Lung (tissue), 12 donors: Measurements from ENCODE around the gene PCBP4. TPM values are rescaled to one million over a fixed set of nuclear protein-coding genes. Genes with fewer than 3 reads are reported as not detected.

Source experiments
- ATAC-seq: fragments of 200-7000 bp; cut with Tn5 transposase; one replicate; pipeline ENCODE4 v1.9.1; 2020; ENCODE audit warnings: moderate number of reproducible peaks; ENCODE audit not compliant: insufficient read depth, low FRiP score
- DNase-seq, 3 donors: peaks; one replicate each; pipeline ENCODE4 v3.0.0-alpha.2; 2013 to 2017
- H3K27ac ChIP-seq, 2 donors: one replicate each; pipeline ENCODE4 v1.5.1; 2013; ENCODE audit warnings: mild to moderate bottlenecking in 2 of 2, moderate library complexity in 2 of 2, control low read depth in 1 of 2, inconsistent platforms in 1 of 2, low read depth in 1 of 2, low read length in 1 of 2
- H3K27me3 ChIP-seq, 3 donors: one replicate each; pipeline ENCODE4 v1.5.1; 2013; ENCODE audit warnings: low read length in 2 of 3; ENCODE audit not compliant: control insufficient read depth in 3 of 3, insufficient read depth in 3 of 3
- H3K36me3 ChIP-seq, 4 donors: one replicate each; pipeline ENCODE4 v1.5.1; 2013; ENCODE audit warnings: low read length in 4 of 4, mild to moderate bottlenecking in 1 of 4, moderate library complexity in 1 of 4; ENCODE audit not compliant: control insufficient read depth in 4 of 4, insufficient read depth in 4 of 4
- H3K4me1 ChIP-seq, 5 donors: one replicate each; pipeline ENCODE4 v1.5.1; 2013; ENCODE audit warnings: low read length in 5 of 5, mild to moderate bottlenecking in 2 of 5, moderate library complexity in 1 of 5; ENCODE audit not compliant: control insufficient read depth in 5 of 5, insufficient read depth in 5 of 5
- H3K4me3 ChIP-seq: one replicate; pipeline ENCODE4 v1.5.1; 2013; ENCODE audit warnings: mild to moderate bottlenecking, control low read depth, moderate library complexity
- H3K9ac ChIP-seq, 2 donors: one replicate each; pipeline ENCODE4 v1.5.1; 2013; ENCODE audit warnings: low read length in 2 of 2, control low read depth in 1 of 2; ENCODE audit not compliant: insufficient read depth in 1 of 2
- H3K9me3 ChIP-seq, 4 donors: one replicate each; pipeline ENCODE4 v1.5.1; 2013; ENCODE audit warnings: low read length in 3 of 4, mild to moderate bottlenecking in 1 of 4, moderate library complexity in 1 of 4; ENCODE audit not compliant: control insufficient read depth in 4 of 4, insufficient read depth in 3 of 4
- CTCF ChIP-seq: IDR thresholded peaks from 2 replicates; pipeline ENCODE4 v1.5.1; 2012; ENCODE audit warnings: mild to moderate bottlenecking; ENCODE audit errors: control extremely low read depth, extremely low read depth
- WGBS, 2 donors: extraction: QIAGEN DNeasy Blood & Tissue Kit; methylation state at CpG; one replicate each; pipeline ENCODE4 v1.1.7; 2013; 5-methylcytosine and 5-hydroxymethylcytosine counted together
- polyA plus RNA-seq, 2 donors: library from polyadenylated mRNA; stranded (reverse); fragments of 200-250 nt; gene quantifications; one replicate each; pipeline ENCODE4 v1.2.1, GENCODE V29; 2013
- total RNA-seq, 2 donors: library from RNA; depleted of rRNA in 1 of 2; stranded (reverse); fragments of >200 nt in 1 of 2; gene quantifications; one replicate each; pipeline ENCODE4 v1.2.1, GENCODE V29; 2014 to 2021
- donor health status: control.
- donor health status: control.
- donor health status: Bipolar disorder and iron deficiency.
- donor health status: healthy.
- donor health status: DM: yes; HTN: yes; CAD: no.

The PCBP4 gene
- total and polyA plus RNA-seq, 4 donors: 17.4 to 44.3 (median 28.6) TPM

GRCh38 chr3:51959651-51960050 lies 7.6 kb downstream of the PCBP4 start:
- Histone ChIP-seq H3K9ac (no peak overlapping the region), H3K9me3 (no peaks in the 10 kb centered on the region), H3K27me3 (peaks cover 0 to 5% (median 0%) of the 10 kb centered on the region in 3 donors), H3K36me3 (peaks cover 0 to 13% (median 3%) of the 10 kb centered on the region in 4 donors), H3K27ac (no peak overlapping the region), H3K4me3 (no peak overlapping the region), H3K4me1 (peaks cover 0 to 26% (median 4%) of the 10 kb centered on the region in 5 donors)
- DNase-seq (no peak), ATAC-seq (no peak)
- WGBS, 2 donors: 96 to 98% methylated on average over 7 of the region's 7 CpGs
- TF ChIP-seq CTCF: no peak

GRCh38 chr3:51958603-51959521 lies 8.4 kb downstream of the PCBP4 start:
- DNase-seq (no peak), ATAC-seq (no peak)
- Histone ChIP-seq H3K9ac (no peak overlapping the region), H3K9me3 (no peaks in the 10 kb centered on the region), H3K36me3 (peaks cover 0 to 13% (median 3%) of the 10 kb centered on the region in 4 donors), H3K4me1 (peaks cover 0 to 18% (median 4%) of the 10 kb centered on the region in 5 donors), H3K27ac (no peak overlapping the region), H3K4me3 (no peak overlapping the region), H3K27me3 (peaks cover 0 to 6% (median 0%) of the 10 kb centered on the region in 3 donors)
- WGBS, 2 donors: 93 to 98% methylated on average over 20 of the region's 20 CpGs
- no peak for TF ChIP-seq CTCF

- WGBS, 2 donors: 96 to 97% methylated on average over 15 of the region's 15 CpGs
- TF ChIP-seq CTCF: no peak
- H3K4me3 ChIP-seq: no peak overlapping the region
- no peak overlapping the region for H3K9ac ChIP-seq
- no peak for DNase-seq
- peaks cover 0 to 6% (median 0%) of the 10 kb centered on the region in 3 donors for H3K27me3 ChIP-seq
- no peak overlapping the region for H3K27ac ChIP-seq
- H3K4me1 ChIP-seq: peaks cover 0 to 11% (median 4%) of the 10 kb centered on the region in 5 donors
- peaks cover 0 to 13% (median 3%) of the 10 kb centered on the region in 4 donors for H3K36me3 ChIP-seq
- ATAC-seq: no peak
- no peaks in the 10 kb centered on the region for H3K9me3 ChIP-seq
Observed at GRCh38 chr3:51957520-51958205, 9.6 kb downstream of the PCBP4 start.
